Measurements from ENCODE around the gene LPIN1. TPM values are rescaled to one million over a fixed set of nuclear protein-coding genes. Genes with fewer than 3 reads are reported as not detected.

LPIN1 gene
- total RNA-seq, 1 donor from 2014 or later: 18.8 TPM

DNA sequence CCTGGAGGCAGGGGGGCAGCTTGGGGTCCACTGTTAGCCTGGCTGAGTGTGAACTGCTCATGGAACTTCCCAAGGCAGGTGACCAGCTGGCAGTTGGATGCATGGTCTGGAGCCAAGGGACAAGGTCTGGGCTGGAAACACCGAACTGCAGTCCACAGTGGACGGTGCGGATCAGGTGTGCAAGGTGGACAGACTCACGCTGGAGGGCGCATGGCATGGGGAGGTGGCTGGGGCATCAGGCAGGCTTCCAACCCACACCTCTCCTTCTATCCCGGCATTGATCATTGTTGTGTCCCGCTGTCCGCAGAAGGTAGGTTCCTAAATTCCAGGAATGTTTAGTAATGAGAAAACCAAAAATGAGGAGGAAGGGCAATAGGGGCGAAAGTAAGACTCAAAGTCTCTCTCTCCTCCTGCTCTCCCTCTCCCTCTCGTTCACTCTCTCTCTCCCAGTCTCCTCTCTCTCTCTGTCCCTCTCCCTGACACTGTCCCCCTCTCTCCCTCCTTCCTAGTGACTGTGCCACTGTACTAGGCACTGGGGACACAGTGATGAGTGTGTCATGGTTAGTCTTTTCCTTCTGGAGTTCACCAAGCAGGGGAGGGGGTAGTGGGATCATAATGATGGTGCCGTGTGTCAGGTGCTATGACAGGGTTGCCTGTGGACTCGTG, 30.3 kb upstream of the LPIN1 start:
- Histone ChIP-seq H3K4me1 (ENCODE audit: control insufficient read depth in 3 of 3, insufficient read depth in 3 of 3, low read length in 3 of 3) (peaks cover 0 to 1% (median 0%) of the 10 kb centered on the region in 3 donors), H3K27ac (ENCODE audit: low read depth, low read length) (no peak overlapping the region), H3K9me3 (ENCODE audit: control insufficient read depth in 3 of 3, low read length in 3 of 3) (no peaks in the 10 kb centered on the region), H3K9ac (ENCODE audit: low read depth in 1 of 3, low read length in 3 of 3) (no peak overlapping the region), H3K4me3 (ENCODE audit: low read length in 3 of 3) (no peak overlapping the region), H3K36me3 (ENCODE audit: control insufficient read depth in 3 of 3, insufficient read depth in 3 of 3, low read length in 3 of 3) (peaks cover 0 to 5% (median 0%) of the 10 kb centered on the region in 3 donors), H3K27me3 (ENCODE audit: control insufficient read depth in 3 of 3, insufficient read depth in 3 of 3, low read length in 3 of 3) (no peaks in the 10 kb centered on the region)

DNA sequence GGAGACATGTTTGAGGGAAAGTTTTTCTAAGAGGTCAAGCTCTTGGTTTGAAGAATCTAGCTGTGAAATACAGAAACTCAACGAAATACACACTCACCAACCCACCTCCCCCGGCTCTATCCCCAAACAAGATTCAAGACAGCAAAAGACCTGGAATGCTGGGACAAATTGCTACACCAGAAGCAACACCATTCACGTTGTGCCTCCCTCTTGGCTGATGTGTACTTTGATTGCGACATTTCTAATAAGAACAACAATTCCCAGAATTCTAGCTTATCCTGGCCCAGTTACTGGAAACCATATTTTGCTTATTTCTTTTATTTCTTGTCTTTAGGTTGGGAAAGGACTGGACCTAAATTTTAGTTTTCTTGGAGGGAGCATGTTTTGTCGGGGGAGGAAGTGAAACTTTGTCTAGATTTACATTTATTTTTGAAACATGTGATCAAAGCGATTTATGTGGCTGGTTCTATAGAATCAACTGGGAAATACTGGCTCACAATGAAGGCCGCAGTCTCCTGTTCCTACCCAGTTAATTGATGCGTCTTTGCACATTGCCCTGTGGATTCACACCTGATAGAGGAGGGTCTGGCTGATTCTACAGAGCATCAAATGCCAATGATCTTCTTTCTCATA, 29.6 kb upstream of the LPIN1 start:
- no peak overlapping the region for H3K4me3 ChIP-seq (ENCODE audit: low read length in 3 of 3)
- H3K9ac ChIP-seq (ENCODE audit: low read depth in 1 of 3, low read length in 3 of 3): no peak overlapping the region
- H3K4me1 ChIP-seq (ENCODE audit: control insufficient read depth in 3 of 3, insufficient read depth in 3 of 3, low read length in 3 of 3): no peaks in the 10 kb centered on the region
- no peaks in the 10 kb centered on the region for H3K27me3 ChIP-seq (ENCODE audit: control insufficient read depth in 3 of 3, insufficient read depth in 3 of 3, low read length in 3 of 3)
- no peaks in the 10 kb centered on the region for H3K9me3 ChIP-seq (ENCODE audit: control insufficient read depth in 3 of 3, low read length in 3 of 3)
- H3K27ac ChIP-seq (ENCODE audit: low read depth, low read length): peak overlapping the region; percentile 29
- H3K36me3 ChIP-seq (ENCODE audit: control insufficient read depth in 3 of 3, insufficient read depth in 3 of 3, low read length in 3 of 3): peaks cover 0 to 5% (median 0%) of the 10 kb centered on the region in 3 donors

DNA sequence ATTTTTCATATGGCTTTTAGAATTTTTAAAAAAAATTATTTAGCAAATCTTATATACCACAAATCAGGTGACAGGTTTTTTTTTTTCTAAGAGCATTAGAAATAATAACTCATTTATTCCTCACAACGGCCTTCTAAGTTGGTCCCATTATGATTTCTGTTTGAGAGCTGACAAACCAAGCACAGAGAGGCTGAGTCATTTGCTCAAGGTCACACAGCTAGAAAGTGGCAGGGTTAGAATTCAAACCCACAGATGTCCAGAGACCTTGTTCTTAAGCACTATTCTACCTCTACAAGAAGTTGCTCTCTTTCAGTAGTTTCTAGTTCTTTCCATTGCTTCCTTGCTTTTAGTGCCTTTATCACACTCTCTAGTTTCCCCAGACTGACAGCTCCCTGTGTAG, 28.8 kb upstream of the LPIN1 start:
- Histone ChIP-seq H3K4me1 (ENCODE audit: control insufficient read depth in 3 of 3, insufficient read depth in 3 of 3, low read length in 3 of 3) (no peaks in the 10 kb centered on the region), H3K4me3 (ENCODE audit: low read length in 3 of 3) (no peak overlapping the region), H3K27ac (ENCODE audit: low read depth, low read length) (no peak overlapping the region), H3K27me3 (ENCODE audit: control insufficient read depth in 3 of 3, insufficient read depth in 3 of 3, low read length in 3 of 3) (peaks cover 0 to 2% (median 0%) of the 10 kb centered on the region in 3 donors), H3K9ac (ENCODE audit: low read depth in 1 of 3, low read length in 3 of 3) (no peak overlapping the region), H3K9me3 (ENCODE audit: control insufficient read depth in 3 of 3, low read length in 3 of 3) (no peaks in the 10 kb centered on the region), H3K36me3 (ENCODE audit: control insufficient read depth in 3 of 3, insufficient read depth in 3 of 3, low read length in 3 of 3) (peaks cover 0 to 5% (median 0%) of the 10 kb centered on the region in 3 donors)

DNA sequence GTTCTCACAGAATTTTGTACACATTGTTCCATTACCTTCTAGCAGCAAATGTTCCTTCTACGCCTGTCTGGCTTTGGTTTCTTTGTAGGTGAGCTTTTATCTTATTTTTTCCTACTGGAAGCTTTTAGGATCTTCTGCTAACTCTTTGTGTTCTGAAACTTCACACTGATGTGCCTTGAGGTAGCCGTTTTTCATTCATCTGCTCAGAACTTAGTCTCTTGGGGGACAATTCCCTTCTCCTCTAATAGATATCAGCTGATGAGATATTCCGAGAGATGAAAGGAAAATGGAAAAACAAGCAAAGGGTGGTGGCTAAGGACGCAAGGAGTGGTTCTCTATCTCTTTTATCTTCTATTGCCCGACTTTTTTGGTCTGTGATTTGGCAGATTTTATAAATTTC, 27.8 kb upstream of the LPIN1 start:
- no peaks in the 10 kb centered on the region for H3K9me3 ChIP-seq (ENCODE audit: control insufficient read depth in 3 of 3, low read length in 3 of 3)
- no peak overlapping the region for H3K27ac ChIP-seq (ENCODE audit: low read depth, low read length)
- H3K4me1 ChIP-seq (ENCODE audit: control insufficient read depth in 3 of 3, insufficient read depth in 3 of 3, low read length in 3 of 3): no peaks in the 10 kb centered on the region
- peaks cover 0 to 2% (median 0%) of the 10 kb centered on the region in 3 donors for H3K27me3 ChIP-seq (ENCODE audit: control insufficient read depth in 3 of 3, insufficient read depth in 3 of 3, low read length in 3 of 3)
- H3K9ac ChIP-seq (ENCODE audit: low read depth in 1 of 3, low read length in 3 of 3): no peak overlapping the region
- no peak overlapping the region for H3K4me3 ChIP-seq (ENCODE audit: low read length in 3 of 3)
- H3K36me3 ChIP-seq (ENCODE audit: control insufficient read depth in 3 of 3, insufficient read depth in 3 of 3, low read length in 3 of 3): peaks cover 0 to 5% (median 0%) of the 10 kb centered on the region in 3 donors

DNA sequence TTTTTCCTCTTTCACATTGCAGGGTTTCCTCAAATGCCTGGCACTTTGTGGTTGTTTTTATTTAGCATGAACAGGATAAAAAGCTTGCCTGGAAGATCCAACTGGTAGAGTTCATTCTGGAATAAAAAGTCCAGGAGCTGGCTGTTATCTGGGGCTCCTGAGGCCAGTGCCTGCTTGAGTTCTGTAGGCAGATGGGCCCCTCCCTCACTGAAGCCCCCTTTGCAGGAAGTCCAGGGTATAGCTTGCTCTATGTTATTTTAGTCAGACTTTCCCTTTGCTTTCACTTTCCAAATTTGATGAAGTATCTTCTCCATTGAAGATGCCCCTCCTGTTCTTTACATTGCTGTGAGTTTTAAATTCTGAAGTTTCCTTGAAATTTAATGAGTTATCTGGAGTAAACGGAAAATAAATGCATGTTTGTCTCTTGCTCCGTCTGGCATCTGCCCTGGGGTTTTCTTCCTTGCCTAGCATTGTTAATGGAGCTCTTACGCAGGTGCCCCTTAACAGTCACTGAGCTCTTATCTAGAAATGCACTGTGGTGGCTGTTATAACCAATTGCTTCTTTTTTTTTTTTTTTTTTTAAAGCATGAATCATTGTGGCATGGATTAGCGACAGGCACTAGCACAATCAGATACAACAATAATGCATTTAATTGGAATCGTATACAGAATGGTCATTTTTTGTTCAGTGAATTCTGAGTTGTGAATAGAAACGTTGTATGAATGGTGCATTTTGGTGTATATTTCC, 27.0 kb upstream of the LPIN1 start:
- Histone ChIP-seq H3K9me3 (ENCODE audit: control insufficient read depth in 3 of 3, low read length in 3 of 3) (no peaks in the 10 kb centered on the region), H3K27ac (ENCODE audit: low read depth, low read length) (no peak overlapping the region), H3K36me3 (ENCODE audit: control insufficient read depth in 3 of 3, insufficient read depth in 3 of 3, low read length in 3 of 3) (peaks cover 0 to 5% (median 0%) of the 10 kb centered on the region in 3 donors), H3K4me3 (ENCODE audit: low read length in 3 of 3) (no peak overlapping the region), H3K4me1 (ENCODE audit: control insufficient read depth in 3 of 3, insufficient read depth in 3 of 3, low read length in 3 of 3) (no peaks in the 10 kb centered on the region), H3K9ac (ENCODE audit: low read depth in 1 of 3, low read length in 3 of 3) (no peak overlapping the region), H3K27me3 (ENCODE audit: control insufficient read depth in 3 of 3, insufficient read depth in 3 of 3, low read length in 3 of 3) (peaks cover 0 to 2% (median 0%) of the 10 kb centered on the region in 3 donors)

DNA sequence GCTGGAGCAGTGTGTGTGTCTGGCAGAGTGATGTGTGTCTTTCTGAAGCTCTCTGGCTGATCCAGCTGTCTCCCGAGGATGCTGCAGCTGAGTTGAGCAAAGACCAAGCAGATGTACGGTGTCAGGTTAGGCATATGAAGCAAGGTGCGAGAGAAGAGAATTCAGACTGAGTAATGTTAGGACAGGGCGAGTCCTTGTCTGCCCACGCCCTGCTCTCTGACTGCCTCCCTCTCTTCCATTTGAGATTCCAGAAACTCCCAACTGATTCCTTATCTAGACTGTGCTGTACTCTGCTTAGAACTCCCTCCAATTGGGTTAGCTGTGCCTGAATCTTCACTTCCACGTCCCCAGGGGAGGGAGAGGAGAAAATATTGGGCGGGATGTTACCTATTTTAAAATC, 25.7 kb upstream of the LPIN1 start:
- Histone ChIP-seq H3K4me3 (ENCODE audit: low read length in 3 of 3) (no peak overlapping the region), H3K9me3 (ENCODE audit: control insufficient read depth in 3 of 3, low read length in 3 of 3) (no peaks in the 10 kb centered on the region), H3K27ac (ENCODE audit: low read depth, low read length) (no peak overlapping the region), H3K36me3 (ENCODE audit: control insufficient read depth in 3 of 3, insufficient read depth in 3 of 3, low read length in 3 of 3) (no peaks in the 10 kb centered on the region), H3K4me1 (ENCODE audit: control insufficient read depth in 3 of 3, insufficient read depth in 3 of 3, low read length in 3 of 3) (no peaks in the 10 kb centered on the region), H3K9ac (ENCODE audit: low read depth in 1 of 3, low read length in 3 of 3) (no peak overlapping the region), H3K27me3 (ENCODE audit: control insufficient read depth in 3 of 3, insufficient read depth in 3 of 3, low read length in 3 of 3) (peaks cover 0 to 2% (median 0%) of the 10 kb centered on the region in 3 donors)

DNA sequence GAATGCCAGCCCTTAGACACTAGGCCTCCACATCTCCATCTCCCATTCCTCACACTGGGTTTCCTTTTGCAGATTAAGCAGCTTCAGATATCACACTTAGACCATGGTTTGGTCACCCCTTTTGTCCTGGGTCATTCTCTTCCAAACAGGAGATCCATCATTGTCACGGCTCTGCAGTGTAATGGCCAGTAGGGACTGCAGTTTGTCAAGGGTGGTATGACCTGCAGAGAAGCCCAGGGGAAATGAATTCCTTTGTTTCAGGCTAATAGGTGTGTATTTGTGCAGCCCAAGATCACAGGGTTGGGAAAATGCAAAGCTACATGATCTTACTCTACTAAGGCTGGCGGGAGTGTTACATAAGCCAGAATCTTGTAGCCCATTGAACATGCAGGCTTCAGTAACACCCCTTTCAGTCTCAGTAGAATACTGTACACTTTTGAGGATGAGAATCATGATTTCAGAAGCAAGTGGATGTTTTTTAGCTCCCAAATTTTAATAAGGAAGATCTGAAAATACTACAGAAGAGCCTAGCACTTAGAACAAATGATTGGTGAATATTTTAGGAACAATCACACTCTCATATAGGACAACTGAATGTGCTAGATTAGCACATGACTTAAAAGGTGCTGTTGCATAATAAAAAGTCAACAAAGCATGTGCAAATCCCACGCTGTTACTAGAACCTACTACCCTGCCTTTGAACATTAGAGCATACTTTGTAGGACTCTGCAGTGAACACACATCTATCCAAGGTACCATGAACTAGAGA, 24.0 kb upstream of the LPIN1 start:
- Histone ChIP-seq H3K4me1 (ENCODE audit: control insufficient read depth in 3 of 3, insufficient read depth in 3 of 3, low read length in 3 of 3) (peaks cover 0 to 2% (median 0%) of the 10 kb centered on the region in 3 donors), H3K4me3 (ENCODE audit: low read length in 3 of 3) (no peak overlapping the region), H3K27me3 (ENCODE audit: control insufficient read depth in 3 of 3, insufficient read depth in 3 of 3, low read length in 3 of 3) (peaks cover 0 to 2% (median 0%) of the 10 kb centered on the region in 3 donors), H3K36me3 (ENCODE audit: control insufficient read depth in 3 of 3, insufficient read depth in 3 of 3, low read length in 3 of 3) (no peaks in the 10 kb centered on the region), H3K27ac (ENCODE audit: low read depth, low read length) (no peak overlapping the region), H3K9me3 (ENCODE audit: control insufficient read depth in 3 of 3, low read length in 3 of 3) (no peaks in the 10 kb centered on the region), H3K9ac (ENCODE audit: low read depth in 1 of 3, low read length in 3 of 3) (no peak overlapping the region)

DNA sequence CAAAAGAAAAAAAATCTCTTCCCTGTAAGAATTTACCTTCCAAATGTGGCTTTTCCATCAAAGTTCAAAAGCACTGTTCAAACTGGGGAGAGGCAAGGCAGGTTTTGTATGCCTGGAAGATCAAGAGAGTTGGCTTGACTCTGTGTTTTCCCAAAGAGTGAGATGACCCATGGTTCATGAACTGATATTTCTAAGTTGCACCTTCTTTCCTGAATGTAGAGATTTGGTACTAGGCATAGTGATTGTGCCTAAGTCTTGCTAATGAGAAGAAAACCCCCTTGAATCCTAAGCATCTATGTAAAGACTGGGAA, 23.4 kb upstream of the LPIN1 start:
- no peak overlapping the region for H3K9ac ChIP-seq (ENCODE audit: low read depth in 1 of 3, low read length in 3 of 3)
- H3K27me3 ChIP-seq (ENCODE audit: control insufficient read depth in 3 of 3, insufficient read depth in 3 of 3, low read length in 3 of 3): peaks cover 0 to 2% (median 0%) of the 10 kb centered on the region in 3 donors
- H3K27ac ChIP-seq (ENCODE audit: low read depth, low read length): no peak overlapping the region
- H3K4me1 ChIP-seq (ENCODE audit: control insufficient read depth in 3 of 3, insufficient read depth in 3 of 3, low read length in 3 of 3): peaks cover 0 to 2% (median 0%) of the 10 kb centered on the region in 3 donors
- no peak overlapping the region for H3K4me3 ChIP-seq (ENCODE audit: low read length in 3 of 3)
- H3K36me3 ChIP-seq (ENCODE audit: control insufficient read depth in 3 of 3, insufficient read depth in 3 of 3, low read length in 3 of 3): no peaks in the 10 kb centered on the region
- H3K9me3 ChIP-seq (ENCODE audit: control insufficient read depth in 3 of 3, low read length in 3 of 3): no peaks in the 10 kb centered on the region

DNA sequence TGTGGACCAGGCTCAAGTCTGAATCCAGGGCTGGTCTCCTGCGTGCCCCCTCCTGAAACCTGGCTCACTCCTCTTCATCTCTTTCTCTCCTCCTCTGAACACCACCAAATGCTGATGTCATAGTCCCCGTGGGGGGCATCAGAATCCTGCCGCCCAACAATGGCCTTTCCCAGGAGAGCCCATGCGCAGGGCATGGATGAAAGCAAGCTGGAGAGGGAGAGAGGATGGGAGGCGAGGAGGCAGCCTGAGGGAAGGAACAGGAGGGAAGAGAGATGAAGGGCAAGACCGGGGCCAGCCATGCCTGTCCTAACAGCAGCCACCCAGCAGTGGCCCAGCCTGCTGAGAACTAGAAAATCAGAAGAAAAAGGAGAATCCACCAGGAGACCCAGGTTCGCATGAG, 22.3 kb upstream of the LPIN1 start:
- Histone ChIP-seq H3K4me3 (ENCODE audit: low read length in 3 of 3) (no peak overlapping the region), H3K36me3 (ENCODE audit: control insufficient read depth in 3 of 3, insufficient read depth in 3 of 3, low read length in 3 of 3) (no peaks in the 10 kb centered on the region), H3K27me3 (ENCODE audit: control insufficient read depth in 3 of 3, insufficient read depth in 3 of 3, low read length in 3 of 3) (peaks cover 0 to 2% (median 0%) of the 10 kb centered on the region in 3 donors), H3K9ac (ENCODE audit: low read depth in 1 of 3, low read length in 3 of 3) (no peak overlapping the region), H3K27ac (ENCODE audit: low read depth, low read length) (no peak overlapping the region), H3K4me1 (ENCODE audit: control insufficient read depth in 3 of 3, insufficient read depth in 3 of 3, low read length in 3 of 3) (peaks cover 0 to 2% (median 0%) of the 10 kb centered on the region in 3 donors), H3K9me3 (ENCODE audit: control insufficient read depth in 3 of 3, low read length in 3 of 3) (no peaks in the 10 kb centered on the region)
